Activated naive CD8-positive, alpha-beta T cell (primary cell): ENCODE data around the gene SEPTIN12.

Source experiments
- H3K27ac Mint-ChIP-seq: one replicate; pipeline ENCODE4 v1.8.0; 2021; ENCODE audit warnings: mixed read lengths
- H3K27me3 Mint-ChIP-seq: one replicate; pipeline ENCODE4 v1.8.0; 2021; ENCODE audit warnings: mixed read lengths
- H3K36me3 Mint-ChIP-seq: one replicate; pipeline ENCODE4 v1.8.0; 2021; ENCODE audit warnings: mixed read lengths
- H3K4me1 Mint-ChIP-seq: one replicate; pipeline ENCODE4 v1.8.0; 2021; ENCODE audit warnings: low read depth, mixed read lengths
- H3K4me3 Mint-ChIP-seq: one replicate; pipeline ENCODE4 v1.8.0; 2021; ENCODE audit warnings: mild to moderate bottlenecking, mixed read lengths
- H3K9me3 Mint-ChIP-seq: one replicate; pipeline ENCODE4 v1.8.0; 2021; ENCODE audit warnings: low read depth, mixed read lengths

SEPTIN12 gene

DNA sequence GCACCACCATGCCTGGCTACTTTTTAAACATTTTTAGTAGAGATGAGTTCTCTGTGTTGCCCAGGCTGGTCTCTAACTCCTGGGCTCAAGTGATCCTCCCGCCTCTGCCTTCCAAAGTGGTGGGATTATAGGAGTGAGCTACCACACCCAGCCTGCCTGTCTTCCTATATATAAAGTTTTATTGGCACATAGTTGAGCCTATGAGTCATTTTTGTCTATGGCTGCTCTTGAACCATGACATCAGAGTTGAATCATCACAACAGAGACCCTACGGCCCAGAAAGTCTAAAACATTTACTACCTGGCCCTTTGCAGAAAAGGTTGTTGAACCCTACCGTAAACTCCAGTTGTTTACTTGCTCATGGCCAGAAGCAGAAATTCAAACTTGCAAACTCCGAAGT, 7.9 kb downstream of the SEPTIN12 start:
- Mint-ChIP-seq H3K27me3 (no peaks in the 10 kb centered on the region), H3K4me1 (no peaks in the 10 kb centered on the region), H3K9me3 (no peaks in the 10 kb centered on the region)

DNA sequence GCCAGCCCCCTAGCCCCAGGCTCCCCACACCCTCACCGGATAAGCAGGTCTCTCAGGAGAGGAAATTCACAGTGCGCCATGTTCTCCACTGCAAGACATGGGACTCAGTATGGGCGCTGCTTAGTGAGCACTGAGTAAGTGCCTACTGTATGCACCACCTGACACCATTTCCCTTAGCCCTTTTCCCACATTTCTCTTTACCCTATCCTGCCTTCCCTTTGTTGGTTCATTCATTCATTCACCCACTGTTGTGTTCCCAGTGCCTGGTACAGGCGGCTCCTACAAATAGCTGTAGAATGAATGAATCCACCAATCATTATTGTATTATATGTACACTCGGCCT, 10.1 kb downstream of the SEPTIN12 start:
- no peak overlapping the region for H3K27ac Mint-ChIP-seq
- no peaks in the 10 kb centered on the region for H3K36me3 Mint-ChIP-seq
- no peaks in the 10 kb centered on the region for H3K9me3 Mint-ChIP-seq
- no peak overlapping the region for H3K4me3 Mint-ChIP-seq
- no peaks in the 10 kb centered on the region for H3K4me1 Mint-ChIP-seq
- H3K27me3 Mint-ChIP-seq, result no peaks in the 10 kb centered on the region

More for the DNA sequence above, 7.9 kb downstream of the SEPTIN12 start:
- Mint-ChIP-seq H3K4me3 (no peak overlapping the region), H3K27ac (no peak overlapping the region), H3K36me3 (no peaks in the 10 kb centered on the region)

DNA sequence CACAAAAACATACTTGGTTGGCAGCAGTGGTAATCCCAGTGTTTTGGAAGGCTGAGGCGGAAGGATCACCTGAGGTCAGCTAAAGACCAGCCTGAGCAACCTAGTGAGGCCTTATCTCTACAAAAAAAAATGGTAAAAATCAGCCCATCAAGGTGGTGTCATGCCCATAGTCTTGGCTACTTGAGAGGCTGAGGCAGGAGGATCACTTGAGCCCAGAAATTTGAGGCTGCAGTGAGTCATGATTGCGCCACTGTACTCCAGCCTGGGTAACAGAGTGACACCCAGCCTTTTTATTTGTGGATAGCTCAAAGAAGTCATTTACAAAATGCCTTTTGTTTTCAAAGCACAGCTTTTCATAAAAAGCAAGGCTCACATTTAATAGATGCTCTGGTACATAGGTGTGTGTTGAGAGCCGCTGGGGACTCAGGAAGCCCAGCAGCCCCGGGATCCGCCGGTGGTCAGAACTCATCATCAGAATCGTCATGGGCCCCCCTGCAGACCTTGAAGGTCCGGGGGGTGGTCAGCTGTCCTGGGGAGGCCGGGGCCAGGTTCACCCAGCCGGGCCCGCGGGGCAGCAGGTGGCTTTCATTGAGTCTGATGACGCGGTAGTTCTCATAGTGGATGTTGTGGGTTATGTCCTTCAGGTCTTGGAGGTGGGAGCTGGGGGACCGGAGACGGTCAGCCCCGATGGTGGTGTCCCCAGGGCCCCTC, 10.7 kb downstream of the SEPTIN12 start:
- no peaks in the 10 kb centered on the region for H3K36me3 Mint-ChIP-seq
- H3K9me3 Mint-ChIP-seq, result no peaks in the 10 kb centered on the region
- no peak overlapping the region for H3K4me3 Mint-ChIP-seq
- no peaks in the 10 kb centered on the region for H3K4me1 Mint-ChIP-seq
- no peak overlapping the region for H3K27ac Mint-ChIP-seq
- H3K27me3 Mint-ChIP-seq, result no peaks in the 10 kb centered on the region

DNA sequence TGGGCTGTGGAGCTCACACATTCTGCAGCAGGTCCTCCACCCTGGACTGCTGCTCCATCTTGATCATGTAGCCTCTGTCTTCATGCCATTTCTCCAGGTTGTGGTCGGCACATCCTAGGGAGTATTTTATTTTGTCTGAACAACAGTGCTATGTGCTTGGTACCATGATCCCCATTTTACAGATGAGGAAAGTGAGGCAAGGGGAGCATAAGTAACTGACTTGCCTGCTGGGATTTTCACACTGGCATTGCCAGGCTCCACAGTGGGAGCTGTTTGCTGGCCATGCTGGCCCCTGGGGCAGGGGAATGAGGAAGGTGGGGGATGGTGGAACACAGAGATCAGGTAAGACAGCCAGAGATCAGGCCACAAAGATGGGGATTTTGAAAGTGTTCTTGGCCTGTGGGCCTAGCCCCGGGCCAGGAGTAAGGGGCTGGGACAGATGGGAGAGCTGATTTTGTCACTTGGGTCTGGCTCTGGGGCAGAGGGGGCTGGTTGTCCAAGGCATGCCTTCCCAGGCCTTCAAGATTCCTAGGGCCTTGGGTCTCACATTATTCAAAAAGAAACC, 11.9 kb downstream of the SEPTIN12 start:
- Mint-ChIP-seq H3K36me3 (no peaks in the 10 kb centered on the region), H3K27ac (no peak overlapping the region), H3K27me3 (no peaks in the 10 kb centered on the region), H3K9me3 (no peaks in the 10 kb centered on the region), H3K4me3 (no peak overlapping the region), H3K4me1 (no peaks in the 10 kb centered on the region)

DNA sequence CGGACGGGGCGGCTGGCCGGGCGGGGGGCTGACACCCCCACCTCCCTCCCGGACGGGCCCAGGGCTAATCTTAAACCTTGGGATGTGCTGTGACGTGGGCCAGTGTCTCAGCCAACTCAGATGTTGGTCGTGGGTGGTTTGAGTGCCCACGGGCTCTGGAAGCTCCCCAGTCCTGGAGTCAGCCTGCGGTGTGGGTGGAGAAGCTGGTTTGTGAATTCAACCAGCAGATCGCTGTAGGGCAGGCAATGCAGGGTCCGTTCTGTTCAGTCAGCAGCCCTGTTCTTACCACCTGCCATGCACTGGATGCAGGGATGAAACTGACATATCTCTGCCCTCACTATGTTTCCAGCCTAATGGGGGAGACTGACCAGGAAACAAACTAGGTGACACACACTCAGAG, 13.1 kb downstream of the SEPTIN12 start:
- no peaks in the 10 kb centered on the region for H3K27me3 Mint-ChIP-seq
- H3K4me3 Mint-ChIP-seq, result no peak overlapping the region
- H3K36me3 Mint-ChIP-seq, result no peaks in the 10 kb centered on the region
- no peaks in the 10 kb centered on the region for H3K4me1 Mint-ChIP-seq
- no peaks in the 10 kb centered on the region for H3K9me3 Mint-ChIP-seq
- no peak overlapping the region for H3K27ac Mint-ChIP-seq

DNA sequence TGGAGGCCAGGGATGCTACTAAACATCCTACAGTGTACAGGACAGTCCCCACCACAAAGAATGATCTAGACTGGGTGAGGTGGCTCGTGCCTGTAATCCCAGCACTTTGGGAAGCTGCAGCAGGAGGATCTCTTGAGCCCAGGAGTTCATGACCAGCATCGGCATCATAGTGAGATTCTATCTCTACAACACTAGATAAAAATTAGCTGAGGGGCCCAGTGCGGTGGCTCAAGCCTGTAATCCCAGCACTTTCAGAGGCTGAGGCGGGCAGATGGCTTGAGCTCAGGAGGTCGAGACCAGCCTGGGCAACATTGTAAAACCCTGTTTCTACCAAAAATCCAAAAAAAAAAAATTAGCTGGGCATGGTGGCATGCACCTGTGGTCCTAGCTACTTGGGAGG, 15.8 kb downstream of the SEPTIN12 start:
- no peak overlapping the region for H3K27ac Mint-ChIP-seq
- no peaks in the 10 kb centered on the region for H3K36me3 Mint-ChIP-seq
- no peaks in the 10 kb centered on the region for H3K9me3 Mint-ChIP-seq
- no peak overlapping the region for H3K4me3 Mint-ChIP-seq
- peaks cover 11% of the 10 kb centered on the region for H3K4me1 Mint-ChIP-seq
- H3K27me3 Mint-ChIP-seq, result no peaks in the 10 kb centered on the region

DNA sequence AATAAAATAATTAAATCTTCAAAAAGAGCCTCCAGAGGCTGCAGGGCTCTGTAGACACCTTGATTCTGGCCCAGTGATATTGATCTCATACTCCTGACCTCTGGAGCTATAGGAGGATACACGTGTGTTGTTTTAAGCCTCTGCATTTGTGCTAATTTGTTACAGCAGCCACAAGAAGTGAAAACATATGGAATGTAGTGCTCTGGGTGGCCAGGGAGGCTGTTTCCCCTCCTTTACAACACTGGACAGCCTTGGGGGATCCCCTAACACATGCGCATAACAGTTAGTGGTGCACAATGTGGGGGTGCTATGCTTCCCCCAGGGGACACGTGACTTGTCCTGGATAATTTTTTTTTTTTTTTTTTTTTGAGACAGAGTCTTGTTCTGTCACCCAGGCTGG, 16.5 kb downstream of the SEPTIN12 start:
- Mint-ChIP-seq H3K4me1 (peaks cover 13% of the 10 kb centered on the region), H3K27ac (no peak overlapping the region), H3K27me3 (no peaks in the 10 kb centered on the region), H3K9me3 (no peaks in the 10 kb centered on the region), H3K4me3 (no peak overlapping the region), H3K36me3 (no peaks in the 10 kb centered on the region)

DNA sequence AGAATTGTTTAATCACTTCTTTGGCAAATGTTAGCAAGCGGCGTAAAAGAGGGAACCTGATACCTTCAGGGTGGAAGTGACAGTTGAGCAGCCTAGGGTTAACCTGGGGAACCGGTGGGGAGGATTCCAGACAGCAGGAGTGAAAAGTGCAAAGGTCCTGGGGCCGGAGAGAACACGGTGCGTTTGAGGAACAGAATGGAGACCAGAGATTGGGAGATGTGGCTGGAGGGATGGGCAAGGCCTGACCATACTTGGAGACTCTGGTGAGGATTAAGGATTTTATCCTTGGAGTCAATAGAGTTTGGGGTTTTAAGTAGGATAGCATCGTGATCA, 18.9 kb downstream of the SEPTIN12 start:
- Mint-ChIP-seq H3K27ac (peak overlapping the region; percentile 38), H3K27me3 (no peaks in the 10 kb centered on the region), H3K4me3 (peak overlapping the region; percentile 93), H3K36me3 (no peaks in the 10 kb centered on the region), H3K9me3 (no peaks in the 10 kb centered on the region), H3K4me1 (peaks cover 25% of the 10 kb centered on the region)

DNA sequence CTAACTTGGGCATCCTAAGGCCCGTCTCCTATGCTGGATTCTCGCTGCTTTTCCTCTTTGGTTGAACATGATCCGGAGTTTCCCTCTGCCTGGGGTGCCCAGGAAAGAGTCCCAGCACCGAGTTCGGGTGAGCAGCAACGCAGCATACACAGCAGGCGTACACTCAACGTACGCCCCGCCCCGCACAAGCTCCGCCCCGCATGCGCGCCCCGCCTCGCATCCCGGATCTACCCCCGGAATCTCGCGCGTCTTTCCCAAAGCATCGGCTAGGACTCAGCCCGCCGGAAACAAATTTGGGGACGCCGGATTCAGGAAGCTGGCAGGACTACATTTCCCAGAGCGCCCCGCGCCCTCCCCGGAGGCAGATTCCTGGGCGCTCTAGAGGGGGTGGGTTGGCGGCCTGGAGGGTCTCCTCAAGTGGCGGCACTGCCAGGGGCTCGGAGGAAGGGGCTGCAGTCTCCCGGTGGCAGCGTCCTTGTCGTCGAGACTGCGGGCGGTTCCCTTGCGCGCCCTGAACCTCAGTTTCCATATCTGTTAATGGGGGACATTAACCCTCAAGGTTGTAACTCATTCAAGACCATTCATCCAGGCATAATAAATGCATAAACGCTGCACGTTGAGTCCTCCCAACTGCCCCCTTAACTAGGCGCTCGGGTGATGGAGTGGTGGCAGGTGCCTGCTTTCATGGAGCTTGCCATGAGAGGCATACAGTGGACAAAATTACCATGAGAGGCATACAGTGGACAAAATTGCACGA, 19.4 kb downstream of the SEPTIN12 start:
- no peaks in the 10 kb centered on the region for H3K27me3 Mint-ChIP-seq
- peak overlapping the region; percentile 85 for H3K27ac Mint-ChIP-seq

DNA sequence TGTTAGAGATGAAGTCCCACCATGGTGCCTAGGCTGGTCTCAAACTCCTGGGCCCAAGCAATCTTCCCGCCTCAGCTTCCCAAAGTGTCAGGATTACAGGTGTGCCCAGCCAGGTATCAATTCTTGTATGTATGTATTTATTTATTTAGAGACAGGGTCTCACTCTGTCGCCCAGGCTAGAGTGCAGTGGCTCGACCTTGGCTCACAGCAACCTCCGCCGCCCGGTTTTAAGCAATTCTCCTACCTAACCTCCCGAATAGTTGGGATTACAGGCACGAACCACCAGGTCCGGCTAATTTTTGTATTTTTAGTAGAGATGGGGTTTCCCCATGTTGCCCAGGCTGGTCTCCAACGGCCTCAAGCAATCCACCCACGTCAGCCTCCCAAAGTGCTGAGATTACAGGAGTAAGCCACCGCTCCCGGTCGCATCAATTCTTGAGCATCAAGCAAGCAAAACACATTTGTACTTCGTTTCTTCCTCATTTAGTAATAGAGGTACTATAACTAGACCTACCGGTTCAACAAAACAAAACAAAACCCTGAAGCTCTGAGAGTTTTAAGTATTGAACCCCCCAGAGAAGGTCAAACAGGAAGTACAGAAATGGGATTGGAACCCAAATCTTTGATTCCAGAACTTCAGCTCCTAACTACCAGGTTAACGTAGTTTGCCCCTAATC, 20.1 kb downstream of the SEPTIN12 start:
- peak overlapping the region; percentile 93 for H3K4me3 Mint-ChIP-seq
- H3K4me1 Mint-ChIP-seq, result peaks cover 25% of the 10 kb centered on the region
- H3K27ac Mint-ChIP-seq, result peak overlapping the region; percentile 85
- H3K36me3 Mint-ChIP-seq, result no peaks in the 10 kb centered on the region
- no peaks in the 10 kb centered on the region for H3K9me3 Mint-ChIP-seq
- H3K27me3 Mint-ChIP-seq, result no peaks in the 10 kb centered on the region

More for the DNA sequence above, 19.4 kb downstream of the SEPTIN12 start:
- Mint-ChIP-seq H3K4me3 (peak overlapping the region; percentile 93), H3K36me3 (no peaks in the 10 kb centered on the region), H3K9me3 (no peaks in the 10 kb centered on the region), H3K4me1 (peaks cover 25% of the 10 kb centered on the region)

DNA sequence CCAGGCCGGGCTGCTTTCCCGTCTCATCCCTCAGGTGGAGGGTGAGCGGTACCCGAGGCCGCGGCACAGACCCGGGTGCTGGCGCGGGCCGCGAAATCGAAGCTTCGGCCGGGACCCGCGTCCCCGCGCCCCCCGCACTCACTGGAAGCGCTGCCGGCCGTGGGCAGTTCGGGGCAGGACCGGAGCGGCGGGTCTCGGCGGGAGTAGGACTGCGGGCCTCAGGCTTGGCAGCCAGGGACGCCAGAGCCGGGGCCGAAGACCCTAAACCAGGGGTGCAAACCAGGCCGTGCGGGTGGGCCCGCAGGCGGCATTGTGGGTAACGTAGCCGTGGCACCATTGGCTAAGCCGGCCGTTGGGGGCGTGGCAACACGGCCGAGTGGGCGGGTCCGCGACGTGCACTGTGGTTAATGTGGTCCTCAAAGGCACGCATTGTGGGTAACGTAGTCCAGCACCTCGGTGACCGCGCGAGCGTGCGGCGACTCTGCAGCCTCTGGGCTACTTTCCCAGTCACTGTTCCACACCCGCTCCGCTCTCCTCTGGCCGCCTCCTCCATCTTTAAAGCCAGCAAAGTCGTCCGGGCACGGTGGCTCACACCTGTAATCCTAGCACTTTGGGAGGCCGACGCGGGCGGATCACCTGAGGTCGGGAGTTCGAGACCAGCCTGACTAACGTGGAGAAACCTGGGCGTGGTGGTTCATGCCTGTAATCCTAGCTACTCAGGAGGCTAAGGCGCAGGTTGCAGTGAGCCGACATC, 21.1 kb downstream of the SEPTIN12 start, which contains the start of gene ZNF500:
ZNF500 (minus strand) TSS at position 288 of the 754 bp plus-strand sequence. CDS start 1,184 bp downstream, outside the sequence.
- peak within 1 kb of the TSS; percentile 93 for H3K4me3 Mint-ChIP-seq
- no peaks in the 10 kb centered on the region for H3K36me3 Mint-ChIP-seq
- peak within 1 kb of the TSS; percentile 87 for H3K27ac Mint-ChIP-seq
- no peaks in the 10 kb centered on the region for H3K9me3 Mint-ChIP-seq
- no peaks in the 10 kb centered on the region for H3K27me3 Mint-ChIP-seq
- H3K4me1 Mint-ChIP-seq, result peaks cover 26% of the 10 kb centered on the region

DNA sequence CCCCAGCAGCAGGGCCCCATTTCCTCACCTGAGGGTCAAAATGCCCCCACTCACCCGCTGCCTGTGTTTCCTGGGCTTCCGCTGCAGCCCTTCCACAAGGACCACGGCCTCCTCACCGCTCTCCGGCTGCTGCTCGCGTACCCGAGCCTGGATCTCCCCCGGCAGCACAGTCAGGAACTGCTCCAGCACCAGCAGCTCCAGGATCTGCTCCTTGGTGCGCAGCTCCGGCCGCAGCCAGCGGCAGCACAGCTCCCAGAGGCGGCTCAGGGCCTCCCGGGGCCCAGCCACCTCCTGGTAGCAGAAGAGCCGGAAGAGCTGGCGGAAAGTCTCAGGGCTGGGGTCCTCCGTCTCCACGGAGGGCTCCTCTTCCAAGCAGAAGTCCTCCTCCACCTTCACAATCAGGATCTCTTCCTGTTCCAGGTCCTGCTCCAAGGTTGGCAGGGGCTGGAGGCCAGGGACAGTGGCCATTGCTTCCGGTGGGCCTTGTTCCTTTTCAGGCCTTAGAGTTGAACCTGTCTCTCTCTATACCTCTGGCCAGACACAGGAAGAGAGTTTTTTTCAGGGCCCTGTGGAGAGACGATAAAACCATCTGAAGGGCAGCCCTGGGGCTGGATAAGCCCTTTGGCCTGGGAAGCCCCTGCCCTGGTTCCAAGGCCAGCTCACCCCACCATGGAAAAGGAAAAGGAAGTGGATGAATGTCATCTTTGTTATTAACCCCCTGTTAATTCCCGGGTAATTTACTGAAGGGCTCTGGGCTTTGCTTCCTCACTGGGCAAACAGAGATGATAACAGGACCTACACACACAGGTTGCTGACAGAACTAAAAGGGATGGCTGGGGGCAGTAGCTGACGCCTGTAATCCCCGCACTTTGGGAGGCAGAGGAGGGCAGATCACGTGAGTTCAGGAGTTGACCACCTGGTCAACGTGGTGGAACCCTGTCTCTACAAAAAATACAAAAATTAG, 22.4 kb downstream of the SEPTIN12 start:
- H3K27ac Mint-ChIP-seq, result peak overlapping the region; percentile 82
- no peaks in the 10 kb centered on the region for H3K9me3 Mint-ChIP-seq
- peaks cover 26% of the 10 kb centered on the region for H3K4me1 Mint-ChIP-seq
- H3K36me3 Mint-ChIP-seq, result no peaks in the 10 kb centered on the region
- no peaks in the 10 kb centered on the region for H3K27me3 Mint-ChIP-seq
- H3K4me3 Mint-ChIP-seq, result peak overlapping the region; percentile 87

DNA sequence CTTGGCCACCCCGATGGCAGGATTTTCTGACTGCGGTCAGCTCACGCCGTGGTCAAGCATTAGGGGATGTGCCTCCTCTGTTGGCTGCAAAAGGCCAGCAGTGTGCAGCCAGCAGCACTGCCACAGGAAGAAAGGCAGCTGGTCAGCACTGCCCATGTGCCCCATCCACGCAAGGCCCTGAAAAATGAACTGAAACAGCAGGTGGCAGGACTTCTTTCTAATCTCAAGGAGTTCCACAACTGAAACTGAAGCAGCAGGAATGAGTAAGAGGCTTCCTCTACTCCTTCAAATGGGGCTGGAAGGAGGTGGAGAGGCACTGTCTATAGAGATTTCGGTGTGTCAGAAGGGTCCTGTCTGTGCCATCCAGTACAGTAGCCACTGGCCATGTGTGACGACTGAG, 24.4 kb downstream of the SEPTIN12 start:
- Mint-ChIP-seq H3K27me3 (no peaks in the 10 kb centered on the region), H3K36me3 (no peaks in the 10 kb centered on the region), H3K4me1 (peaks cover 25% of the 10 kb centered on the region), H3K4me3 (no peak overlapping the region), H3K9me3 (no peaks in the 10 kb centered on the region), H3K27ac (no peak overlapping the region)

DNA sequence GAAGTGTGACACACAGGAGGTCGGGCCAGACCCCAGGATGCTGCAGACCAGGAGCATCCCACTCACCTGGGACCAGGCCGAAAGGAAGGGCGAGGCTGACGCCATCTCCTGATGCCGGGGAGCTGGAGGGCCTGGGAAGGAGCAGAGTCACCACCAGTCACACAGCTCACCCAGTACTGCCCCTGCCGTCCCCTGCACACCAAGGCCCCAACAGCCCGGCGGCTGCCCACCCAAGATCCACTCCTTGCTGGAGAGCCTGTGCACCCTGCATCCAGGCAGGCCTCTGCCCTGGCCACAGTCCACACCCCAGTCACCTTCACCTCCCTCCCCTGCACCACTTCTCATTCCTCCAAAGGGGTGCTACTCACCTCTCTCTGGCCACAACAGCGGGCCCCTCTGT, 25.9 kb downstream of the SEPTIN12 start:
- no peak overlapping the region for H3K4me3 Mint-ChIP-seq
- H3K4me1 Mint-ChIP-seq, result peaks cover 14% of the 10 kb centered on the region
- no peaks in the 10 kb centered on the region for H3K36me3 Mint-ChIP-seq
- H3K27me3 Mint-ChIP-seq, result no peaks in the 10 kb centered on the region
- no peaks in the 10 kb centered on the region for H3K9me3 Mint-ChIP-seq
- no peak overlapping the region for H3K27ac Mint-ChIP-seq
